K562 (cell line): ENCODE data around the gene SLC39A11. TPM values are rescaled to one million over a fixed set of nuclear protein-coding genes. Genes with fewer than 3 reads are reported as not detected.

ENCODE experiments used
- BCOR ChIP-seq: fragments of 450-650 bp; IDR thresholded peaks from 2 replicates; pipeline ENCODE4 v1.6.1; 2016
- CBFA2T2 ChIP-seq: fragments of 450-650 bp; conservative IDR thresholded peaks from 2 replicates; pipeline ENCODE4 v1.6.1; 2017; ENCODE audit warnings: mild to moderate bottlenecking
- CBFA2T3 ChIP-seq: fragments of 450-650 bp; IDR thresholded peaks from 2 replicates; pipeline ENCODE4 v1.6.1; 2017
- E2F3 ChIP-seq: fragments of 250-450 bp; sonication (Bioruptor Pico); IDR thresholded peaks from 2 replicates; pipeline ENCODE4 v1.4.0; 2020; ENCODE audit warnings: mild to moderate bottlenecking
- EP300 ChIP-seq: IDR thresholded peaks from 2 replicates; pipeline ENCODE4 v1.6.1; 2012; ENCODE audit warnings: low read length, improper control_type of control experiment
- ERF ChIP-seq: fragments of 450-650 bp; formaldehyde crosslinking; IDR thresholded peaks from 2 replicates; pipeline ENCODE4 v1.4.0; 2020; ENCODE audit warnings: mild to moderate bottlenecking, mixed read lengths
- FOXP1 ChIP-seq: sonication (generic); formaldehyde crosslinking; IDR thresholded peaks from 2 replicates; pipeline ENCODE4 v1.8.0; 2022; ENCODE audit warnings: mild to moderate bottlenecking, missing genetic modification reagents
- GATAD2B ChIP-seq: fragments of 450-650 bp; IDR thresholded peaks from 2 replicates; pipeline ENCODE4 v1.6.1; 2017; ENCODE audit warnings: mild to moderate bottlenecking, borderline replicate concordance
- HCFC1 ChIP-seq: IDR thresholded peaks from 2 replicates; pipeline ENCODE4 v1.6.1; 2012; ENCODE audit warnings: low read depth, low read length, improper control_type of control experiment
- HLTF ChIP-seq: fragments of 450-650 bp; IDR thresholded peaks from 2 replicates; pipeline ENCODE4 v1.6.1; 2016
- MCM5 ChIP-seq: fragments of 450-650 bp; IDR thresholded peaks from 2 replicates; pipeline ENCODE4 v1.6.1; 2016; ENCODE audit warnings: low read depth
- MXD1 ChIP-seq: fragments of 250-450 bp; sonication (Bioruptor Pico); IDR thresholded peaks from 2 replicates; pipeline ENCODE4 v1.8.0; 2021; ENCODE audit warnings: borderline replicate concordance, mild to moderate bottlenecking, moderate library complexity; ENCODE audit not compliant: poor library complexity, severe bottlenecking
- NFIC ChIP-seq: fragments of 450-650 bp; IDR thresholded peaks from 2 replicates; pipeline ENCODE4 v1.6.1; 2017; ENCODE audit warnings: mild to moderate bottlenecking, inconsistent platforms
- POLR2A ChIP-seq: fragments of 450-650 bp; conservative IDR thresholded peaks from 2 replicates; pipeline ENCODE4 v1.6.1; 2016
- RBBP5 ChIP-seq: fragments of 200-600 bp; sonication (generic); IDR thresholded peaks from 2 replicates; pipeline ENCODE4 v1.6.1; 2012; ENCODE audit warnings: borderline replicate concordance, mild to moderate bottlenecking, low read length, control low read depth, inconsistent platforms; ENCODE audit not compliant: insufficient read depth, poor library complexity, severe bottlenecking
- SMARCA4 ChIP-seq: fragments of 450-650 bp; IDR thresholded peaks from 2 replicates; pipeline ENCODE4 v1.6.1; 2016
- SOX6 ChIP-seq: fragments of 450-650 bp; IDR thresholded peaks from 2 replicates; pipeline ENCODE4 v1.6.1; 2014; ENCODE audit warnings: mild to moderate bottlenecking
- TRIM24 ChIP-seq, 2 experiments: fragments of 450-650 bp; IDR thresholded peaks; 2 replicates each; pipeline ENCODE4 v1.6.1; 2016
- VEZF1 ChIP-seq: fragments of 200-800 bp; sonication (Bioruptor generic); IDR thresholded peaks from 2 replicates; pipeline ENCODE4 v1.6.1; 2017; ENCODE audit warnings: missing genetic modification characterization, missing compliant biosample characterization
- ZBED1 ChIP-seq: IDR thresholded peaks from 2 replicates; pipeline ENCODE4 v1.6.1; 2014
- ZBTB17 ChIP-seq: fragments of 450-650 bp; formaldehyde crosslinking; IDR thresholded peaks from 2 replicates; pipeline ENCODE4 v1.4.0; 2020; ENCODE audit warnings: mild to moderate bottlenecking
- ZBTB2 ChIP-seq: fragments of 450-650 bp; IDR thresholded peaks from 2 replicates; pipeline ENCODE4 v1.6.1; 2016; ENCODE audit warnings: antibody characterized with exemption
- ZNF197 ChIP-seq: fragments of 200-800 bp; sonication (Bioruptor generic); IDR thresholded peaks from 2 replicates; pipeline ENCODE4 v1.6.1; 2016; ENCODE audit warnings: low read depth, missing genetic modification characterization, missing compliant biosample characterization
- ZNF316 ChIP-seq: fragments of 450-650 bp; IDR thresholded peaks from 2 replicates; pipeline ENCODE4 v1.6.1; 2016
- ZNF436 ChIP-seq: fragments of 250-450, 450-650 bp; sonication (Bioruptor Pico); formaldehyde crosslinking; IDR thresholded peaks from 2 replicates; pipeline ENCODE4 v1.7.0; 2020; ENCODE audit warnings: mild to moderate bottlenecking
- ZSCAN32 ChIP-seq: fragments of 450-650 bp; formaldehyde crosslinking; IDR thresholded peaks from 2 replicates; pipeline ENCODE4 v1.4.0; 2020; ENCODE audit warnings: mild to moderate bottlenecking, moderate library complexity
- polyA plus RNA-seq, 8 experiments: library from polyadenylated mRNA; depleted of rRNA in 4 of 8; stranded (reverse) in 5 of 8; unstranded in 3 of 8; fragments of >200 nt; fragmentation: Nextera tagmentation in 2 of 8; fragmentation: Illumina TruSeq in 1 of 8; extraction: Ambion mirVana in 2 of 8; extraction: Trizol in 1 of 8; gene quantifications; 2 replicates each; pipeline versions ENCODE4 v1.2.1 to v1.2.3, GENCODE V29; 2011 to 2014; ENCODE audit warnings: inconsistent platforms in 1 of 8, missing spikeins in 1 of 8
- total RNA-seq, 7 experiments: library from RNA; depleted of rRNA in 6 of 7; stranded (reverse); fragments of >200 nt in 6 of 7; fragmentation: Illumina TruSeq in 2 of 7; extraction: Trizol in 2 of 7; gene quantifications; 2 replicates each; pipeline versions ENCODE4 v1.2.1 to v1.2.3, GENCODE V29; 2011 to 2021; ENCODE audit warnings: low replicate concordance in 1 of 7
- TF ChIP-seq, protein P1 (sequence below): fragments of 250-450 bp; sonication (Bioruptor Pico); IDR thresholded peaks from 2 replicates; pipeline ENCODE4 v1.8.0; 2022; ENCODE audit warnings: moderate library complexity, mild to moderate bottlenecking, inconsistent platforms
- TF ChIP-seq, protein P2 (sequence below): sonication (generic); formaldehyde crosslinking; IDR thresholded peaks from 2 replicates; pipeline ENCODE4 v1.5.0; 2020; ENCODE audit warnings: missing genetic modification reagents

SLC39A11 gene
- total and polyA plus RNA-seq, 9 of the 15 experiments (the other 6 are each of a cell fraction or from before 2014, with no cell fraction given) = 10.5 to 26.4 (median 13.4) TPM

DNA sequence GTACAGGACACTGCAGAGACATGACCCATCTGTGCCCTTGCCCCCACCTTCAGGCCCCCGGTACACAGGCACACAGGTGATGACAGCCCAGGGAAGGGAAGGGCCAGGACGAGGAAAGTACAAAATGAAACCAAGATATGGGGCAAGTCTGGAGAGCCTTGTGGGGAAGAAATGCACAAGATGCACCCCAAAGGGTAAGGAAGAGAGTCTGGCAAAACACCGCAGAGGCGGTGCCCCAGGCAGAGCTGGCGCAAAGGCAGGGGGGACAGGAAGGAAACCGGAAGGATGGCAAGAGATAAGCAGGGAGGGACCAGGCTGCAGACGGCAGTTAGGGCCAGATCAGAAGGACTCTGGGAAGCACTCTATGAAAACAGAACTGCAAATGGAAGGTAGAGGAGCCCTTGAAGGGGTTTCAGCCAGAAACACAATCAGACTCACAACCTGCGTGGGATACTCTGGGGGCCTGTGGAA is 81.4 kb downstream of the SLC39A11 start (continued):
- TF ChIP-seq, protein P1, sequence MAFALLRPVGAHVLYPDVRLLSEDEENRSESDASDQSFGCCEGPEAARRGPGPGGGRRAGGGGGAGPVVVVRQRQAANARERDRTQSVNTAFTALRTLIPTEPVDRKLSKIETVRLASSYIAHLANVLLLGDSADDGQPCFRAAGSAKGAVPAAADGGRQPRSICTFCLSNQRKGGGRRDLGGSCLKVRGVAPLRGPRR (CRISPR knock-in tag) = no peak
- TF ChIP-seq ZNF197 (CRISPR knock-in tag) (0 out of 2 replicates have a peak, but pooled peaks have one; percentile 42), E2F3 (CRISPR knock-in tag) (0 out of 2 replicates have a peak, but pooled peaks have one; percentile 53), ZNF316 (no peak), MXD1 (CRISPR knock-in tag) (no peak), GATAD2B (no peak; the same call in 1 of the 2 replicates), MCM5 (no peak), HLTF (0 out of 2 replicates have a peak, but pooled peaks have one; percentile 38), HCFC1 (no peak), POLR2A (peak; percentile 70), ZBTB17 (CRISPR knock-in tag) (0 out of 2 replicates have a peak, but pooled peaks have one; percentile 70), EP300 (peak; percentile 89), CBFA2T3 (peak; percentile 88), SMARCA4 (peak; percentile 90), ZBED1 (peak; percentile 63; the same call in 1 of the 2 replicates), RBBP5 (peak; percentile 27), ZBTB2 (peak; percentile 79), BCOR (peak; percentile 61), ERF (CRISPR knock-in tag) (0 out of 2 replicates have a peak, but pooled peaks have one; percentile 47), VEZF1 (CRISPR knock-in tag) (peak; percentile 87), ZSCAN32 (no peak), NFIC (peak; percentile 65), SOX6 (peak; percentile 37; the same call in 1 of the 2 replicates), CBFA2T2 (peak; percentile 68), FOXP1 (CRISPR knock-in tag) (no peak), ZNF436 (CRISPR knock-in tag) (no peak), TRIM24 (IDR thresholded peaks at IDR 0.05) (peak; percentile 68 to 82)
- TF ChIP-seq, protein P2, sequence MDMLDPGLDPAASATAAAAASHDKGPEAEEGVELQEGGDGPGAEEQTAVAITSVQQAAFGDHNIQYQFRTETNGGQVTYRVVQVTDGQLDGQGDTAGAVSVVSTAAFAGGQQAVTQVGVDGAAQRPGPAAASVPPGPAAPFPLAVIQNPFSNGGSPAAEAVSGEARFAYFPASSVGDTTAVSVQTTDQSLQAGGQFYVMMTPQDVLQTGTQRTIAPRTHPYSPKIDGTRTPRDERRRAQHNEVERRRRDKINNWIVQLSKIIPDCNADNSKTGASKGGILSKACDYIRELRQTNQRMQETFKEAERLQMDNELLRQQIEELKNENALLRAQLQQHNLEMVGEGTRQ = no peak
